ENCODE results near the gene CD1E. TPM values are rescaled to one million over a fixed set of nuclear protein-coding genes. Genes with fewer than 3 reads are reported as not detected.
A peak's percentile ranks its signal among the peaks of the same experiment; 100 is the strongest.
"Not testable (repeated sequence)": the region's sequence is repeated elsewhere in the genome, so short reads cannot be mapped to it uniquely, and the experiment has no call there.

The CD1E gene
- total and polyA plus RNA-seq, 7 experiments from 2014 or later: 0.42 to 0.61 TPM; not detected in 5

GRCh38 chr1:158334526-158335212 lies 19.0 kb upstream of the CD1E start:
- no peak overlapping the region for H3K4me3 ChIP-seq (ENCODE audit: low read length)
- no peaks in the 10 kb centered on the region for H3K27me3 ChIP-seq (ENCODE audit: control insufficient read depth in 2 of 2, insufficient read depth in 2 of 2, low read length in 2 of 2)
- Mint-ChIP-seq H3K9me3 (peaks cover 0 to 16% (median 7%) of the 10 kb centered on the region in 11 donors), H3K27me3 (peaks cover 0 to 22% (median 12%) of the 10 kb centered on the region in 5 donors), H3K4me1 (peaks cover 0 to 18% (median 14%) of the 10 kb centered on the region in 7 donors), H3K36me3 (peaks cover 0 to 4% (median 0%) of the 10 kb centered on the region in 5 donors), H3K4me3 (no peak overlapping the region), H3K27ac (no peak overlapping the region)
- ChIA-PET POLR2A (no interaction called here), CTCF (no interaction called here)
- ATAC-seq (no peak), DNase-seq (no peak)
- intact Hi-C loops (cut with micrococcal nuclease): loop anchor here (5.0 kb wide), 3 partner anchors 87 to 738 kb away; no protein-coding TSS in a partner anchor
- H3K27ac ChIP-seq (ENCODE audit: low read depth, low read length): no peak overlapping the region
- no peaks in the 10 kb centered on the region for H3K9me3 ChIP-seq (ENCODE audit: control insufficient read depth in 2 of 3, low read length in 3 of 3)
- H3K4me1 ChIP-seq (ENCODE audit: control insufficient read depth in 2 of 2, insufficient read depth in 2 of 2, low read length in 2 of 2): no peaks in the 10 kb centered on the region
- H3K36me3 ChIP-seq (ENCODE audit: control insufficient read depth in 2 of 3, insufficient read depth in 3 of 3, low read length in 3 of 3): no peaks in the 10 kb centered on the region

GRCh38 chr1:158335213-158335532 lies 18.5 kb upstream of the CD1E start:
- H3K9me3 Mint-ChIP-seq: peaks cover 0 to 21% (median 7%) of the 10 kb centered on the region in 11 donors
- H3K27me3 ChIP-seq (ENCODE audit: control insufficient read depth in 2 of 2, insufficient read depth in 2 of 2, low read length in 2 of 2): no peaks in the 10 kb centered on the region
- H3K9me3 ChIP-seq (ENCODE audit: control insufficient read depth in 2 of 3, low read length in 3 of 3): no peaks in the 10 kb centered on the region
- no peaks in the 10 kb centered on the region for H3K4me1 ChIP-seq (ENCODE audit: control insufficient read depth in 2 of 2, insufficient read depth in 2 of 2, low read length in 2 of 2)
- no peak for ATAC-seq
- no peak overlapping the region for H3K4me3 ChIP-seq (ENCODE audit: low read length)
- no peaks in the 10 kb centered on the region for H3K36me3 ChIP-seq (ENCODE audit: control insufficient read depth in 2 of 3, insufficient read depth in 3 of 3, low read length in 3 of 3)
- peaks cover 0 to 4% (median 0%) of the 10 kb centered on the region in 5 donors for H3K36me3 Mint-ChIP-seq
- ChIA-PET CTCF (no interaction called here), POLR2A (no interaction called here)
- no peak overlapping the region for H3K4me3 Mint-ChIP-seq
- peaks cover 0 to 22% (median 12%) of the 10 kb centered on the region in 5 donors for H3K27me3 Mint-ChIP-seq
- peaks cover 0 to 18% (median 14%) of the 10 kb centered on the region in 7 donors for H3K4me1 Mint-ChIP-seq
- no peak overlapping the region for H3K27ac ChIP-seq (ENCODE audit: low read depth, low read length)
- intact Hi-C loops (cut with micrococcal nuclease): no loop called here
- no peak overlapping the region for H3K27ac Mint-ChIP-seq
- DNase-seq: no peak

GRCh38 chr1:158336413-158336812 lies 17.3 kb upstream of the CD1E start:
- H3K4me3 ChIP-seq (ENCODE audit: low read length); POLR2A ChIA-PET; H3K27ac Mint-ChIP-seq; H3K27me3 ChIP-seq (ENCODE audit: control insufficient read depth in 2 of 2, insufficient read depth in 2 of 2, low read length in 2 of 2); H3K9me3 ChIP-seq (ENCODE audit: control insufficient read depth in 2 of 3, low read length in 3 of 3); intact Hi-C loops (cut with micrococcal nuclease); H3K36me3 Mint-ChIP-seq; H3K4me1 ChIP-seq (ENCODE audit: control insufficient read depth in 2 of 2, insufficient read depth in 2 of 2, low read length in 2 of 2); H3K4me3 Mint-ChIP-seq; H3K36me3 ChIP-seq (ENCODE audit: control insufficient read depth in 2 of 3, insufficient read depth in 3 of 3, low read length in 3 of 3); CTCF ChIA-PET; ATAC-seq; H3K27ac ChIP-seq (ENCODE audit: low read depth, low read length): not testable (repeated sequence)
- peaks cover 0 to 18% (median 14%) of the 10 kb centered on the region in 7 donors for H3K4me1 Mint-ChIP-seq
- peak in 4 of 9 donors; percentile 7 to 45 (median 24) for DNase-seq
- H3K9me3 Mint-ChIP-seq: peaks cover 0 to 26% (median 9%) of the 10 kb centered on the region in 11 donors
- peaks cover 0 to 22% (median 12%) of the 10 kb centered on the region in 5 donors for H3K27me3 Mint-ChIP-seq

- H3K4me3 Mint-ChIP-seq; H3K4me1 Mint-ChIP-seq; CTCF ChIA-PET; DNase-seq; intact Hi-C loops (cut with micrococcal nuclease); H3K27me3 ChIP-seq (ENCODE audit: control insufficient read depth in 2 of 2, insufficient read depth in 2 of 2, low read length in 2 of 2); H3K36me3 ChIP-seq (ENCODE audit: control insufficient read depth in 2 of 3, insufficient read depth in 3 of 3, low read length in 3 of 3); POLR2A ChIA-PET; H3K36me3 Mint-ChIP-seq; H3K27ac Mint-ChIP-seq; H3K4me1 ChIP-seq (ENCODE audit: control insufficient read depth in 2 of 2, insufficient read depth in 2 of 2, low read length in 2 of 2); H3K27ac ChIP-seq (ENCODE audit: low read depth, low read length); H3K4me3 ChIP-seq (ENCODE audit: low read length); H3K9me3 ChIP-seq (ENCODE audit: control insufficient read depth in 2 of 3, low read length in 3 of 3); ATAC-seq: not testable (repeated sequence)
- H3K27me3 Mint-ChIP-seq: peaks cover 0 to 24% (median 18%) of the 10 kb centered on the region in 5 donors
- H3K9me3 Mint-ChIP-seq: peaks cover 0 to 12% (median 6%) of the 10 kb centered on the region in 11 donors
Observed at GRCh38 chr1:158348946-158349345, 4.7 kb upstream of the CD1E start.

- Histone ChIP-seq H3K27ac (ENCODE audit: low read depth, low read length) (no peak overlapping the region), H3K9me3 (ENCODE audit: control insufficient read depth in 2 of 3, low read length in 3 of 3) (no peaks in the 10 kb centered on the region), H3K36me3 (ENCODE audit: control insufficient read depth in 2 of 3, insufficient read depth in 3 of 3, low read length in 3 of 3) (no peaks in the 10 kb centered on the region), H3K4me1 (ENCODE audit: control insufficient read depth in 2 of 2, insufficient read depth in 2 of 2, low read length in 2 of 2) (no peaks in the 10 kb centered on the region), H3K27me3 (ENCODE audit: control insufficient read depth in 2 of 2, insufficient read depth in 2 of 2, low read length in 2 of 2) (peaks cover 0 to 3% of the 10 kb centered on the region in 2 donors), H3K4me3 (ENCODE audit: low read length) (no peak overlapping the region)
- POLR2A ChIA-PET: no interaction called here
- Mint-ChIP-seq H3K36me3 (no peaks in the 10 kb centered on the region), H3K4me1 (peaks cover 0 to 6% (median 0%) of the 10 kb centered on the region in 7 donors), H3K27ac (no peak overlapping the region), H3K9me3 (peaks cover 0 to 4% (median 0%) of the 10 kb centered on the region in 11 donors), H3K27me3 (peaks cover 16 to 51% (median 40%) of the 10 kb centered on the region in 5 donors), H3K4me3 (no peak overlapping the region)
- no peak for DNase-seq
- CTCF ChIA-PET: no interaction called here
- peak; percentile 47 for ATAC-seq
- intact Hi-C loops (cut with micrococcal nuclease): no loop called here
Observed at GRCh38 chr1:158354255-158354654, 561 bp downstream of the CD1E start.

- Histone ChIP-seq H3K36me3 (ENCODE audit: control insufficient read depth in 2 of 3, insufficient read depth in 3 of 3, low read length in 3 of 3) (no peaks in the 10 kb centered on the region), H3K4me1 (ENCODE audit: control insufficient read depth in 2 of 2, insufficient read depth in 2 of 2, low read length in 2 of 2) (no peaks in the 10 kb centered on the region), H3K4me3 (ENCODE audit: low read length) (no peak overlapping the region), H3K27ac (ENCODE audit: low read depth, low read length) (no peak overlapping the region), H3K27me3 (ENCODE audit: control insufficient read depth in 2 of 2, insufficient read depth in 2 of 2, low read length in 2 of 2) (peaks cover 0 to 3% of the 10 kb centered on the region in 2 donors), H3K9me3 (ENCODE audit: control insufficient read depth in 2 of 3, low read length in 3 of 3) (no peaks in the 10 kb centered on the region)
- intact Hi-C loops (cut with micrococcal nuclease): no loop called here
- Mint-ChIP-seq H3K9me3 (peaks cover 0 to 4% (median 0%) of the 10 kb centered on the region in 11 donors), H3K27ac (no peak overlapping the region), H3K36me3 (no peaks in the 10 kb centered on the region), H3K4me1 (peaks cover 0 to 6% (median 0%) of the 10 kb centered on the region in 7 donors), H3K4me3 (peak overlapping the region in 2 of 10 donors; percentile 5 to 39), H3K27me3 (peaks cover 16 to 56% (median 40%) of the 10 kb centered on the region in 5 donors)
- ChIA-PET CTCF (no interaction called here), POLR2A (no interaction called here)
- DNase-seq: no peak
- no peak for ATAC-seq
Observed at GRCh38 chr1:158355773-158356285, 2.1 kb downstream of the CD1E start.

GRCh38 chr1:158356616-158357015 lies 2.9 kb downstream of the CD1E start:
- Histone ChIP-seq H3K27me3 (ENCODE audit: control insufficient read depth in 2 of 2, insufficient read depth in 2 of 2, low read length in 2 of 2) (peaks cover 0 to 3% of the 10 kb centered on the region in 2 donors), H3K27ac (ENCODE audit: low read depth, low read length) (no peak overlapping the region), H3K4me1 (ENCODE audit: control insufficient read depth in 2 of 2, insufficient read depth in 2 of 2, low read length in 2 of 2) (no peaks in the 10 kb centered on the region), H3K36me3 (ENCODE audit: control insufficient read depth in 2 of 3, insufficient read depth in 3 of 3, low read length in 3 of 3) (no peaks in the 10 kb centered on the region), H3K9me3 (ENCODE audit: control insufficient read depth in 2 of 3, low read length in 3 of 3) (no peaks in the 10 kb centered on the region), H3K4me3 (ENCODE audit: low read length) (no peak overlapping the region)
- ChIA-PET POLR2A (no interaction called here), CTCF (no interaction called here)
- H3K27ac Mint-ChIP-seq: no peak overlapping the region
- peaks cover 0 to 4% (median 0%) of the 10 kb centered on the region in 11 donors for H3K9me3 Mint-ChIP-seq
- H3K27me3 Mint-ChIP-seq: peaks cover 16 to 56% (median 40%) of the 10 kb centered on the region in 5 donors
- ATAC-seq (no peak), DNase-seq (no peak)
- peaks cover 0 to 6% (median 0%) of the 10 kb centered on the region in 7 donors for H3K4me1 Mint-ChIP-seq
- H3K4me3 Mint-ChIP-seq: no peak overlapping the region
- intact Hi-C loops (cut with micrococcal nuclease): no loop called here
- H3K36me3 Mint-ChIP-seq: no peaks in the 10 kb centered on the region
